ENCODE data around the gene INTS14. TPM values are rescaled to one million over a fixed set of nuclear protein-coding genes. Genes with fewer than 3 reads are reported as not detected.

The INTS14 gene
- total RNA-seq, 4 donors from 2014 or later: 15.9 to 48.2 (median 28.5) TPM

DNA sequence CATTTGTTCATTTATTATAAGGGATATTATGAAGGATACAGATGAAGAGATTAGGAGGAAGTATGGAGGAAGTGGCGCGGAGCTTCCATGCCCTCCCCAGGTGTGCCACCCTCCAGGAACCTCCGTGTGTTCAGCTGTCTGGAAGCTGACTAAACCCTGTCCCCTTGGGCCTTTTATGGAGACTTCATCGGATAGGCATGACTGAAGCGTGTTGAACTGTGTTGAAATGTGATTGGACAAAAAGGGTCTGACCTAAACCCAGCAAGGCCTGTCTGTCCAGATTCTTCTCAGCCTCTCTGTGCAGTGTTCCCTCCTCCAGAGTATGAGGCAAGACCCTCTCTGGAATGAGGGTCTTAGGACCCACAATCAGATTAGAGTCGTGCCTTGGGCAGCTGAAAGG is 49.0 kb downstream of the INTS14 start:
- H3K9me3 ChIP-seq: no peaks in the 10 kb centered on the region
- H3K4me3 ChIP-seq: no peak overlapping the region
- no peak for TF ChIP-seq POLR2A (IDR thresholded peaks at IDR 0.05)
- TF ChIP-seq, protein P1, sequence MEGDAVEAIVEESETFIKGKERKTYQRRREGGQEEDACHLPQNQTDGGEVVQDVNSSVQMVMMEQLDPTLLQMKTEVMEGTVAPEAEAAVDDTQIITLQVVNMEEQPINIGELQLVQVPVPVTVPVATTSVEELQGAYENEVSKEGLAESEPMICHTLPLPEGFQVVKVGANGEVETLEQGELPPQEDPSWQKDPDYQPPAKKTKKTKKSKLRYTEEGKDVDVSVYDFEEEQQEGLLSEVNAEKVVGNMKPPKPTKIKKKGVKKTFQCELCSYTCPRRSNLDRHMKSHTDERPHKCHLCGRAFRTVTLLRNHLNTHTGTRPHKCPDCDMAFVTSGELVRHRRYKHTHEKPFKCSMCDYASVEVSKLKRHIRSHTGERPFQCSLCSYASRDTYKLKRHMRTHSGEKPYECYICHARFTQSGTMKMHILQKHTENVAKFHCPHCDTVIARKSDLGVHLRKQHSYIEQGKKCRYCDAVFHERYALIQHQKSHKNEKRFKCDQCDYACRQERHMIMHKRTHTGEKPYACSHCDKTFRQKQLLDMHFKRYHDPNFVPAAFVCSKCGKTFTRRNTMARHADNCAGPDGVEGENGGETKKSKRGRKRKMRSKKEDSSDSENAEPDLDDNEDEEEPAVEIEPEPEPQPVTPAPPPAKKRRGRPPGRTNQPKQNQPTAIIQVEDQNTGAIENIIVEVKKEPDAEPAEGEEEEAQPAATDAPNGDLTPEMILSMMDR (IDR thresholded peaks at IDR 0.05): no peak
- intact Hi-C loops (cut with DNase I; ENCODE audit: low total_unique reads): no loop called here
- DNase-seq: no peak
- no peak overlapping the region for H3K27ac ChIP-seq
- H3K4me1 ChIP-seq: no peaks in the 10 kb centered on the region
- no peaks in the 10 kb centered on the region for H3K27me3 ChIP-seq
- H3K36me3 ChIP-seq: no peaks in the 10 kb centered on the region

DNA sequence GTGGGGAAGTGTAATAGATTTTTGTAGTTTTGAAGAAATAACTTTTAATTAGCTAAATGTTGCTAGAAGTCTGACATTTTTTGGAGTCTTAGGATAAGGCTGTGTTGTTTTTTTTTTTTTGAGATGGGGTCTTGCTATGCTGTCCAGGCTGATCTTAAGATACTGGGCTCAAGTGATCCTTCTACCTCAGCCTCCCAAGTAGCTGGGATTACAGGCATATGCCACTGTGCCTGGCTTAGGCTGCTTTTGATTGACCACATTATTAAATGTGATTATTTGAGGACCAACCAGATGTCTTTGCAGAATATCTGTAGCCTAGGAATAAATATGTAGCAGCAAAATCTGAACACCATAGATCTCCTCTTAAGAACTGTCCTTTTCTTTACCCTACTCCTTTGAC is 51.0 kb downstream of the INTS14 start:
- no peaks in the 10 kb centered on the region for H3K4me1 ChIP-seq
- H3K9me3 ChIP-seq: no peaks in the 10 kb centered on the region
- intact Hi-C loops (cut with DNase I; ENCODE audit: low total_unique reads): no loop called here
- TF ChIP-seq, protein P1 (IDR thresholded peaks at IDR 0.05): no peak
- no peak for TF ChIP-seq POLR2A (IDR thresholded peaks at IDR 0.05)
- no peaks in the 10 kb centered on the region for H3K27me3 ChIP-seq
- no peak for DNase-seq
- H3K4me3 ChIP-seq: no peak overlapping the region
- no peaks in the 10 kb centered on the region for H3K36me3 ChIP-seq
- no peak overlapping the region for H3K27ac ChIP-seq

- DNase-seq: no peak
- Histone ChIP-seq H3K4me3 (no peak overlapping the region), H3K27me3 (no peaks in the 10 kb centered on the region), H3K9me3 (no peaks in the 10 kb centered on the region), H3K36me3 (no peaks in the 10 kb centered on the region), H3K4me1 (no peaks in the 10 kb centered on the region), H3K27ac (no peak overlapping the region)
- TF ChIP-seq, protein P1 (IDR thresholded peaks at IDR 0.05): no peak
- TF ChIP-seq POLR2A (IDR thresholded peaks at IDR 0.05): no peak
- intact Hi-C loops (cut with DNase I; ENCODE audit: low total_unique reads): no loop called here
Observed at GRCh38 chr15:65558997-65559760, 51.8 kb downstream of the INTS14 start.

DNA sequence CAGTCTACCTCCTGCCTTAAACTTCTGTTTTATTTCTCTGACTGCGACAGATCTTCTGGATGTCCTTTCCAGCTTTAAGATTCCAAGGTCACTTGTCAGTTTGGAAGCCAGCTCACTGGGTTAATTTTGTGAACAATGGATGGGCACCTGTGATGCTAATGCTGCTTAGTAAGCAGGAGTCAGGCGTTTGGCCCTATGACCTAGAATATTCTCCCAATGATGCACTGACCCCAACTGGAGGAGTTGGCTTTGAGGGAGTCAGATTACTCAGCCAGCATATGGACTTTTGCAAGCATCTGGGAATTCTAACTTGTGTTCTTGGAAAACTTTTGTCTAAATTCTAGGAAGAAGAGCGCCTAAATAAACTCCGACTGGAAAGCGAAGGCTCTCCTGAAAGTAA is 52.6 kb downstream of the INTS14 start:
- no peak overlapping the region for H3K4me3 ChIP-seq
- TF ChIP-seq, protein P1 (IDR thresholded peaks at IDR 0.05): no peak
- TF ChIP-seq POLR2A (IDR thresholded peaks at IDR 0.05): no peak
- no peaks in the 10 kb centered on the region for H3K27me3 ChIP-seq
- no peaks in the 10 kb centered on the region for H3K36me3 ChIP-seq
- no peaks in the 10 kb centered on the region for H3K9me3 ChIP-seq
- intact Hi-C loops (cut with DNase I; ENCODE audit: low total_unique reads): no loop called here
- H3K4me1 ChIP-seq: no peaks in the 10 kb centered on the region
- no peak for DNase-seq
- H3K27ac ChIP-seq: no peak overlapping the region

- Histone ChIP-seq H3K27ac (no peak overlapping the region), H3K4me3 (no peak overlapping the region), H3K9me3 (no peaks in the 10 kb centered on the region), H3K36me3 (no peaks in the 10 kb centered on the region), H3K27me3 (no peaks in the 10 kb centered on the region), H3K4me1 (no peaks in the 10 kb centered on the region)
- intact Hi-C loops (cut with DNase I; ENCODE audit: low total_unique reads): no loop called here
- DNase-seq: no peak
- no peak for TF ChIP-seq POLR2A (IDR thresholded peaks at IDR 0.05)
- TF ChIP-seq, protein P1 (IDR thresholded peaks at IDR 0.05): no peak
Observed at GRCh38 chr15:65556622-65557021, 54.3 kb downstream of the INTS14 start.

Data from uterus (tissue), 4 donors.